GM12878 (cell line): Measurements from ENCODE around the gene REEP2. TPM values are rescaled to one million over a fixed set of nuclear protein-coding genes. Genes with fewer than 3 reads are reported as not detected.

ENCODE experiments used
- ATAC-seq: fragments of 200-7000 bp; cut with Tn5 transposase; 3 replicates; pipeline ENCODE4 v1.9.1; 2020; ENCODE audit warnings: mild to moderate bottlenecking, moderate library complexity
- BruUV-seq: library from RNA; stranded (reverse); fragments of 400-500 nt; replicated peaks from 2 replicates; lab custom pipeline; 2021; lab: Mats Ljungman, UMichigan
- CTCF ChIA-PET: fragments of 300-600 bp; sonication (Branson Sonifier 250); formaldehyde crosslinking; extraction: SDS; loops from one replicate; lab custom pipeline; 2021; ENCODE audit warnings: inconsistent platforms; lab: Yijun Ruan, JAX
- POLR2A ChIA-PET: fragments of 350-600 bp; formaldehyde crosslinking; extraction: SDS; loops from one replicate; lab custom pipeline; 2021; ENCODE audit warnings: inconsistent platforms; lab: Charles Lee
- RAD21 ChIA-PET: fragments of 300-600 bp; sonication (Branson Sonifier 250); formaldehyde crosslinking; loops from one replicate; lab custom pipeline; 2023; ENCODE audit warnings: antibody characterized with exemption; ENCODE audit not compliant: unreplicated experiment; lab: Charles Lee
- SMC1A ChIA-PET: fragments of 300-600 bp; sonication (Branson Sonifier 250); formaldehyde crosslinking; loops from one replicate; lab custom pipeline; 2023; ENCODE audit not compliant: unreplicated experiment, uncharacterized antibody; lab: Charles Lee
- DNase-seq: peaks from one replicate; pipeline ENCODE4 v3.0.0-alpha.2; 2011; ENCODE audit warnings: low read depth, low spot score
- FAIRE-seq: peaks from 3 replicates; lab custom pipeline; 2011; peaks lifted over from hg19 to GRCh38; lab: Jason Lieb, UNC
- H2AFZ ChIP-seq: 2 replicates; pipeline ENCODE4 v1.6.0; 2011; ENCODE audit warnings: low read depth, low read length, control low read depth; ENCODE audit not compliant: control insufficient read depth
- H3K27ac ChIP-seq: 2 replicates; pipeline ENCODE4 v1.5.1; 2011; ENCODE audit warnings: control low read depth; ENCODE audit not compliant: control insufficient read depth, insufficient read depth
- H3K27me3 ChIP-seq, 2 experiments: replicated peaks in 1 of 2; 2 replicates each; pipeline versions ENCODE4 v1.6.0 to v1.6.1; 2011; ENCODE audit warnings: low read length in 1 of 2; ENCODE audit not compliant: control insufficient read depth in 2 of 2, insufficient read depth in 2 of 2
- H3K36me3 ChIP-seq, 2 experiments: 2 replicates each; pipeline ENCODE4 v1.5.1; 2011; ENCODE audit warnings: low read length in 1 of 2; ENCODE audit not compliant: control insufficient read depth in 2 of 2, insufficient read depth in 2 of 2
- H3K4me1 ChIP-seq: 2 replicates; pipeline ENCODE4 v1.6.1; 2011; ENCODE audit warnings: mild to moderate bottlenecking, low read length, moderate library complexity, mixed read lengths; ENCODE audit not compliant: control insufficient read depth, insufficient read depth
- H3K4me2 ChIP-seq: 2 replicates; pipeline ENCODE4 v1.6.0; 2011; ENCODE audit warnings: control low read depth; ENCODE audit not compliant: control insufficient read depth, insufficient read depth
- H3K4me3 ChIP-seq: fragments of 200-600 bp; sonication (generic); 2 replicates; pipeline ENCODE4 v1.5.1; 2016
- H3K79me2 ChIP-seq: 2 replicates; pipeline ENCODE4 v1.6.0; 2011; ENCODE audit warnings: low read length; ENCODE audit not compliant: control insufficient read depth, insufficient read depth
- H3K9ac ChIP-seq: 2 replicates; pipeline ENCODE4 v1.8.0; 2011; ENCODE audit warnings: low read length, control low read depth, mixed read lengths; ENCODE audit not compliant: control insufficient read depth, insufficient read depth
- H3K9me3 ChIP-seq: replicated peaks from 3 replicates; pipeline ENCODE4 v1.5.1; 2011; ENCODE audit warnings: mild to moderate bottlenecking, low read length; ENCODE audit not compliant: control insufficient read depth, insufficient read depth
- H4K20me1 ChIP-seq: 2 replicates; pipeline ENCODE4 v1.6.0; 2011; ENCODE audit not compliant: control insufficient read depth, insufficient read depth
- ASH2L ChIP-seq: fragments of 300-600, 200-600 bp; sonication (generic); IDR thresholded peaks from 2 replicates; pipeline ENCODE4 v1.6.1; 2017; ENCODE audit warnings: low read depth, mild to moderate bottlenecking, borderline replicate concordance
- ATF2 ChIP-seq: IDR thresholded peaks from 2 replicates; pipeline ENCODE4 v1.6.1; 2012; ENCODE audit warnings: low read length, inconsistent platforms
- BACH1 ChIP-seq: fragments of 450-650 bp; IDR thresholded peaks from 2 replicates; pipeline ENCODE4 v1.6.1; 2017; ENCODE audit warnings: mild to moderate bottlenecking, borderline replicate concordance
- CBX3 ChIP-seq: fragments of 200-600 bp; sonication (generic); IDR thresholded peaks from 2 replicates; pipeline ENCODE4 v1.6.1; 2016; ENCODE audit warnings: low read depth, borderline replicate concordance
- CBX5 ChIP-seq: sonication (generic); IDR thresholded peaks from 2 replicates; pipeline ENCODE4 v1.6.1; 2016; ENCODE audit warnings: low read depth, moderate library complexity, mild to moderate bottlenecking, inconsistent platforms
- CREB1 ChIP-seq: IDR thresholded peaks from 2 replicates; pipeline ENCODE4 v1.6.1; 2012; ENCODE audit warnings: low read depth, mild to moderate bottlenecking, inconsistent platforms
- E2F8 ChIP-seq: fragments of 450-650 bp; IDR thresholded peaks from 2 replicates; pipeline ENCODE4 v1.6.1; 2018; ENCODE audit warnings: mild to moderate bottlenecking, low read depth, moderate library complexity; ENCODE audit not compliant: partially characterized antibody
- EED ChIP-seq: sonication (generic); IDR thresholded peaks from 2 replicates; pipeline ENCODE4 v1.6.1; 2016; ENCODE audit warnings: antibody characterized with exemption, low read depth
- FOXK2 ChIP-seq: fragments of 450-650 bp; IDR thresholded peaks from 2 replicates; pipeline ENCODE4 v1.6.1; 2017; ENCODE audit warnings: mild to moderate bottlenecking, moderate library complexity
- FOXM1 ChIP-seq: IDR thresholded peaks from 2 replicates; pipeline ENCODE4 v1.6.1; 2012; ENCODE audit warnings: low read depth, mild to moderate bottlenecking, inconsistent platforms, low read length, moderate library complexity
- IKZF2 ChIP-seq, 2 experiments: fragments of 450-650 bp; IDR thresholded peaks; 2 replicates each; pipeline ENCODE4 v1.6.1; 2017; ENCODE audit warnings: mild to moderate bottlenecking in 2 of 2, moderate library complexity in 2 of 2
- MEF2A ChIP-seq: IDR thresholded peaks from 2 replicates; pipeline ENCODE4 v1.6.1; 2011; ENCODE audit warnings: low read depth, mild to moderate bottlenecking, low read length, moderate library complexity; ENCODE audit not compliant: insufficient read depth
- MTA3 ChIP-seq: IDR thresholded peaks from 2 replicates; pipeline ENCODE4 v1.6.1; 2012; ENCODE audit warnings: low read length, inconsistent platforms, borderline replicate concordance
- NFIC ChIP-seq: IDR thresholded peaks from 2 replicates; pipeline ENCODE4 v1.6.1; 2012; ENCODE audit warnings: low read depth, mild to moderate bottlenecking, inconsistent platforms, low read length, moderate library complexity
- NFYA ChIP-seq: IDR thresholded peaks from 2 replicates; pipeline ENCODE4 v1.6.1; 2011; ENCODE audit warnings: low read depth, mild to moderate bottlenecking, low read length, improper control_type of control experiment, borderline replicate concordance
- SMC3 ChIP-seq: IDR thresholded peaks from 2 replicates; pipeline ENCODE4 v1.6.1; 2011; ENCODE audit warnings: low read length, improper control_type of control experiment, borderline replicate concordance
- SUPT20H ChIP-seq: IDR thresholded peaks from 2 replicates; pipeline ENCODE4 v1.6.1; 2011; ENCODE audit warnings: low read depth, mild to moderate bottlenecking, low read length, moderate library complexity, borderline replicate concordance; ENCODE audit not compliant: control insufficient read depth
- ZBTB33 ChIP-seq: fragments of 450-650 bp; IDR thresholded peaks from 2 replicates; pipeline ENCODE4 v1.6.1; 2017; ENCODE audit warnings: mild to moderate bottlenecking
- WGBS: methylation state at CpG from one replicate; pipeline ENCODE4 v1.1.6; 2016; ENCODE audit warnings: low lambda C conversion rate; ENCODE audit not compliant: insufficient replicate concordance, insufficient coverage; ENCODE audit errors: missing lambda C conversion rate; 5-methylcytosine and 5-hydroxymethylcytosine counted together
- in situ Hi-C: fragments of 300-500 bp; cut with MboI; formaldehyde crosslinking; loops from 9 replicates; pipeline ENCODE4 v1.14.3; 2018; ENCODE audit warnings: mixed read lengths
- intact Hi-C: fragments of 100-400 bp; cut with micrococcal nuclease; formaldehyde crosslinking; loops from one replicate; pipeline ENCODE4 v1.14.2; 2022; ENCODE audit not compliant: unreplicated experiment
- polyA plus RNA-seq, 11 experiments: library from polyadenylated mRNA; depleted of rRNA in 4 of 11; unstranded in 6 of 11; stranded (reverse) in 5 of 11; fragments of >200 nt; fragmentation: Nextera tagmentation in 4 of 11; fragmentation: Illumina TruSeq in 1 of 11; extraction: Ambion mirVana in 4 of 11; extraction: Trizol in 1 of 11; gene quantifications; 1 replicate in 1 of 11; 2 replicates in 10 of 11; pipeline versions ENCODE4 v1.2.1 to v1.2.3, GENCODE V29; 2011 to 2016; ENCODE audit warnings: inconsistent platforms in 2 of 11, missing spikeins in 2 of 11, low read depth in 1 of 11
- total RNA-seq, 4 experiments: library from RNA; depleted of rRNA in 3 of 4; stranded (reverse); fragments of >200 nt in 3 of 4; fragmentation: Illumina TruSeq in 1 of 4; extraction: Trizol in 1 of 4; gene quantifications; 2 replicates each; pipeline versions ENCODE4 v1.2.1 to v1.2.3, GENCODE V29; 2013 to 2021

The REEP2 gene
- total and polyA plus RNA-seq, 10 of the 15 experiments (the other 5 are each of a cell fraction or from before 2014, with no cell fraction given), result 0.10 to 3.1 (median 2.0) TPM

- no peak overlapping the region for H3K9ac ChIP-seq
- FAIRE-seq (no peak), ATAC-seq (no peak), DNase-seq (no peak)
- SMC1A ChIA-PET, result interaction anchor here (1.6 kb wide), 1 partner anchor 9 kb away, joined by 6 read pairs; no protein-coding TSS in a partner anchor
- in situ Hi-C loops (no loop called here), intact Hi-C loops (no loop called here)
- H3K79me2 ChIP-seq, result no peaks in the 10 kb centered on the region
- BruUV-seq, result no TSS peak
- no peak overlapping the region for H3K4me2 ChIP-seq
- H3K27ac ChIP-seq, result no peak overlapping the region
- H3K27me3 ChIP-seq, result no peaks in the 10 kb centered on the region
- H3K36me3 ChIP-seq, result peaks cover 0 to 5% of the 10 kb centered on the region in 2 experiments
- H4K20me1 ChIP-seq, result no peaks in the 10 kb centered on the region; the same call in 1 of the 2 replicates
- H2AFZ ChIP-seq, result no peak overlapping the region
- POLR2A ChIA-PET, result no interaction called here
- H3K4me3 ChIP-seq, result no peak overlapping the region
- CTCF ChIA-PET, result interaction anchor here (1.5 kb wide), 1 partner anchor 9 kb away, joined by 3 read pairs; no protein-coding TSS in a partner anchor
- H3K4me1 ChIP-seq, result peaks cover 4% of the 10 kb centered on the region
- RAD21 ChIA-PET, result no interaction called here
- 80% methylated on average over 16 of the region's 17 CpGs for WGBS
- no peaks in the 10 kb centered on the region for H3K9me3 ChIP-seq
- TF ChIP-seq ATF2 (no peak), FOXM1 (no peak), SMC3 (no peak), NFYA (no peak), MEF2A (no peak), CBX5 (no peak), BACH1 (no peak), CBX3 (no peak), FOXK2 (no peak), MTA3 (no peak), ASH2L (no peak), NFIC (no peak), IKZF2 (IDR thresholded peaks at IDR 0.05) (no peak), E2F8 (no peak), CREB1 (no peak), EED (no peak), SUPT20H (no peak), ZBTB33 (no peak)
These were observed 1.6 kb downstream of the REEP2 start for GRCh38 chr5:138440159-138441073.
